GM21619 (cell line): ENCODE measurements around the gene SKIC3.

Source experiments
- ATAC-seq: cut with Tn5 transposase; IDR thresholded peaks from one replicate; pipeline ENCODE4 v1.9.1; 2021; ENCODE audit not compliant: unreplicated experiment

SKIC3 gene

GRCh38 chr5:95532415-95532814, 22.4 kb downstream of the SKIC3 start:
- ATAC-seq: no peak

- ATAC-seq: no peak
Observed at GRCh38 chr5:95531491-95531890, 23.3 kb downstream of the SKIC3 start.

- no peak for ATAC-seq
Observed at GRCh38 chr5:95530416-95530815, 24.4 kb downstream of the SKIC3 start.

- no peak for ATAC-seq
Observed at GRCh38 chr5:95528565-95528964, 26.2 kb downstream of the SKIC3 start.

- ATAC-seq: no peak
Observed at GRCh38 chr5:95526871-95527270, 27.9 kb downstream of the SKIC3 start.

- no peak for ATAC-seq
Observed at GRCh38 chr5:95524423-95524822, 30.4 kb downstream of the SKIC3 start.

GRCh38 chr5:95520206-95520605, 34.6 kb downstream of the SKIC3 start:
- ATAC-seq: no peak

- no peak for ATAC-seq
Observed at GRCh38 chr5:95519681-95520080, 35.1 kb downstream of the SKIC3 start.

- no peak for ATAC-seq
Observed at GRCh38 chr5:95519151-95519550, 35.6 kb downstream of the SKIC3 start.

GRCh38 chr5:95518417-95518816, 36.4 kb downstream of the SKIC3 start:
- ATAC-seq: no peak

GRCh38 chr5:95511606-95512005, 43.2 kb downstream of the SKIC3 start:
- ATAC-seq: no peak

- no peak for ATAC-seq
Observed at GRCh38 chr5:95508550-95508949, 46.2 kb downstream of the SKIC3 start.
